CMK (cell line): Measurements from ENCODE around the gene PAPPA.

ENCODE experiments used
- DNase-seq: peaks from one replicate; pipeline ENCODE4 v3.0.0-alpha.2; 2010; ENCODE audit warnings: low read depth

The PAPPA gene

DNA sequence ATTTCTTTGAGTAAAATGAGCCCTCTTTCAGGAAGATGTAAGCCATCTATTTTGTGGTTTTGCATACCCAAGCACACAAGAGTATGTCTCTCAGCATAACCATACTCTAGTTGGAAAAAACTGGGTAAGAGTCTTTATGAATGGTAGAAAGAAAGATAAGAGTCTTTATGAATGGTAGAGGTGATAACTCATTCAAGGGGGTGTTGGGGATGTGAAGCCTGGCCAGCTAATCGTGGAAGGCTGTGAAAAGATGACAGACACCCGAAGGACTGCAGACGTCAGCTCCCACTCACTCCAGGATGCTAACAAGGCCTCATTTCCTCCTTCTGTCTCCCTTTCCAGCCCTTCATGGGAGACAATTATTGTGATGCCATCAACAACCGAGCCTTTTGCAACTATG, 228.5 kb downstream of the PAPPA start:
- DNase-seq, result no peak

DNA sequence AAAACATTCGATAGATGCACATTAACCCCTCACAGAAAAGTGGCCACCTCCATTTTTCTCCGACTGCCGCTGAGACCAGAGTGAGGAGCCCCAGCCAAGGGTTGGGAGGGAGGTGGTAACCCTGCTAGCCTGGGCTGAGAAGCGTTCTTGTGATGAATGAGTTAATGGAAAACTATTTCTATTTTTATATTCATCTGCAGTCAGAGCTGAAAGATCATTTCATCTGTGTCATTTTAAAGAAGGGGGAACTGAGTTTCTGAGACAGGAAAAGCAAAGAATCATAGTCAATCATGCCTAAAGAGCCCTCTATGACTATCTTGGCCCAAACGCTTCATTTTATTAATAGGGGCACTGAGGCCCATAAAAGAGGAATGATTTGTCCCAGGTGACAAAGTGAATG, 229.5 kb downstream of the PAPPA start:
- DNase-seq, result no peak

DNA sequence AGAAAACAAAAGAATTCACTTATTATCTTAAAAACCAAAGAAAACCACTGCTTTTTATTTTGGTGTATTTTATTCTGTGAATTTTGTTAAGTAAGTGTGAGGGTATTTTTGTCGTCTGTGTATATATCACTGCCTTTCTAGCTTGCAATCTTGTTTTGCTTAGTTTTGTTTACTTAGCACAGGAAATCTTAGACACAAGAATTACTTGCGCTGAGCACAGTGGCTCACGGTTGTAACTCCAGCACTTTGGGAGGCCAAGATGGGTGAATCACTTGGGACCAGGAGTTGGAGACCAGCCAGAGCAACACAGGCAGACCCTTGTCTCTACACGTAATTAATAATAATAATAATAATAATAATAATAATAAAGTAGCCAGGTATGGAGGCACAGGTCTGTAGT, 230.3 kb downstream of the PAPPA start:
- no peak for DNase-seq

DNA sequence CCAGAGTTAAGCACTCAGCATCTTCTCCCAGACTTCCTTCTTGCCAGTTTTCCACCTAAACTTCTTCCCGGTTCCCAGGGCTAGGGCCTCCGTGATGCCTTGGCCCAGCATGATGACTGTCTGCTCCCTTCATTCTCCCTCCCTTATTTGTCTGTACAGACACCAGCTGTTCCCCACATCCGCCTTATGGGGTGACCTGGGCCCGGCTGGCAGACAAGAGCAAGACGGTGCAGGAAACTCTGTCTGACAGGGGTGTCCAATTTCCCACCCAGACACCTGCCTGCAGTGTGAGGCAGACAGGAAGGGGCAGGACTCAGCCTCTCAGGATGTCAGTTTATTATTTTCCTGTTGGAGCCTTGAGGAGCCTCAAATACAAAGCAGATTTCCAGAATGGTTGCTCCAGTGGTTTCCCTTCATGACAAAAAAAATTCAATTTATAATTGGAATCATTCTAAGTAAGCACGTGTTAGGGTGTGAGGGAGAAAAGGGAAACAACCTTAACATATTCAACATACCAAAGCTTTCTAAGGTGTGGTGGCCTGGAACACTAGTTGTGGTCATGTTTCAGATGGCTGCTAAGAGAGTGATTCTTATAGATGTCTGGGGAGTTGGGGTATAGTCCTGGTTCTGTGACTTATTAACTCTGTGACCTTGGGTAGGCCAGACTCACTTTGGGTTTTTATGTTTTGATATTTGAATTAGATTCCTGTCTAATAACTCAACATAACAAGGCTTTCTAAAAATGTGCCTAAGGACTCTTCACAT, 234.5 kb downstream of the PAPPA start:
- DNase-seq, result no peak

DNA sequence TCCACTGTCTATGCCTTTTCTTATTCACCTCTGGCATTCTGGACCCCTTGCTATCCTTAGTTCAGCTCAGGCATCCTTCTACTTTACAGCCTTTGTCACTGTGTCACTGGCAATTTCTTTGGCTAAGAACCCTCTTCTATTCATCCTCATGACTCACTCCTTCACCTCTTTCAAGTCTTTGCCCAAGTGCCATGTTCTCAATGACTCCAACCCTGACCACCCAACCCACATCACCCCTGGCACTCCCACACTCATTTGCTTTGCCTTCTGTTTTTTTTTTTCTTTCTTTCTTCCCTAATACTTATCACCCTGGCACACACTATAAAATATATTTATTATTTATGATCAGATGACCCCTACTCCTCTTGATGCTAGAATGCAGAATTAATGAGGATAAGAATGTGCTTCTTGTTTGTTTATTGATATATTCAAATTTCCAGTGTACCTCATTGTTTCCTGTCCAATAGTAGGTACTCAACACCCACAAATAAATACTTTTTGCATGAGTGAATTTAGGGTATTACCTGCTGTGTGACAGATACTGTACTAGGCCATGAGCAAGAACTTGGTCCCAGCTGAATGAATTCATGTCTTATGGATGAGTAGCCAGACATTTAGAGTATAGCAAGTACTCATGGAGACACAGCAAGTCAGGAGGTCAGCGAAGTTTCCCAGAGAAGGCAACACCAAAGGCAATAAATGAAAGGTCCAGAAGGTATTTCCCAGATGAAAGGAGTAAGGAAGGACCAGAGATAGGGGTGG, 236.1 kb downstream of the PAPPA start:
- DNase-seq, result no peak

DNA sequence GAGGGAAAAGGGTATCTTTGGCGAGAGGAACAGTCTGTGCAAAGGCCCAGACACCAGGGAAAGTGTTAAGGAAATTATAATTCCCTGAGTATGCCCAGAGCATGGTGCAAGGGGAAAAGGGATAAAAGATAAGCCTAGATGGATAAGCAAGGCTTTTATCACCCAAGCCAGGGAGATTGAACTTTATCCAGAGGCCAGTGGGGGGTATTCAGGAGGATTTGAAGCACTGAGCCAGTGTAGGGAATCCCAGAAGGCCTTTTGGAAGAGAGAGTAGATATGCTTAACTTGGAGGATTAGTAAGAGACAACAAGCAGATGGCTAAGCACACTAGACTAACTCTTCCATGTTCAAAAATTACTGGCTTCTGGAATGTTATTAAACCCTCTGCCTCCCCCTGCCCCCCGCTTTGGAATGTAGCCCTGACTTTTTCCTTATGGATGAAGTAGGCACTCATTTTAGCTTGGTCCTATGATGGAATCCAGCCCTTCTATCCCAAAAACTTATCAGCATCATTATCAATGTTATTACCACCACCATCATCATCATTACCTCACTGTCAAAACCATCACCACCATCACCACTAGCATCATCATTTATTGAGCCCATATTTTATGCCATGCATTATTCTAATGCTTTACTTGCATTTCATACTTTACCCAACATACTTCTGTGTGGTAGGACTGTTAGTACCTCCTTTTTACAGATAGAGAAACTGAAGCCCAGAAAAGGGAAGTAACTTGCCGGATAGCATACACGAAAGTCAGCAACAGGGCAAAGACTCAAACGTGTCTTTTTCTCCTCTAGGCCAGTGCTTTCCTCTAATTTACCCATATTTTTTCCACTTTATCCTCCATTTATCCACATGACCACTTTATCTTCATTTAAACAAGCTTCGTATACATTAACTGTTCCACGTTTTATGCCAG, 237.0 kb downstream of the PAPPA start:
- DNase-seq, result no peak

DNA sequence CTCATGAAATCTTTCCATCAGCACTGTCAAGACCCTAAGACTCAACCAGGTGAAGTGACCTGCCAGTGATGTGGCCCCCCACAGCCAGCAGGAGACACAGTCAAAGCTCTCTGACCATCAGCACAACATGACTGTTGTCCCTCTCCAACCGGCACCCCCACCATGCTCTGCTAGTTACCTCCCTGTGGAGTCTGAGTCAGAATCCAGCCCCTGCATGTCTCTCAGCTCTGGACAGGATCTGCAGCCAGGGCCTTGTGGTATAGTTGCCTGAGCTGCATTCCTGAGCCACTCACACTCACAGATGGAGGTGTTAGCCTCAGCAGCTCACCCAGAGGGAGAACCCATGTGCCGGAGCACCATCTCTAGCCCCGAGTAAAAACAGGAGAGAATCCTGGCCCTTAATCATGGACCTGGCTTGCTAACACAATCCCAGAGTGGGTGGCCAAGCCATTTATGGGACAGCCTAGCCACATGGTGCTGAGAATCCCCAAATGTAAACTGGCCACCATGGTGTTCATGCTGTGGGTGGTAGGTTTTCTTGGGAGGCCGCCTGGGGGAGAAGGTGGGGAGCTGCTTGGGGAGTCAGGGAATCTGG, 237.8 kb downstream of the PAPPA start:
- no peak for DNase-seq

DNA sequence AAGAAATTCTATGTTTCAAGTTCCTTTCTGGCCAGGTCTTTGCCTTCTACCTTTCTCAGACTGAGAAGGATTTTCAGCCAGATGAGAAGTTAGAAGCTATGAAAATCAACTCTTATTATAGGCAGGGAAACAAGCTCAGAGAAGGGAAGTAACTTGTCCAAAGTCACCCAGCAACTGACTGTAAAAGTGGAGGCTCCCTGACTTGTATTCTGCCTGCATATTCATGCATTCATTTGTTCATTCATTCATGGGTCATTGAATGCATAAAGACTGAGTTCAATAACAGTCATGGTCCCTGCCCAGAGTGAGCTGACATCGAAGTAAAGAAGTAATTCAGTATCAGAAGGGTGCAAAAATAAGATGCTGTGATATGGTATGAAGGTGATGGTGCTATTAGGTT, 239.6 kb downstream of the PAPPA start:
- DNase-seq, result no peak

DNA sequence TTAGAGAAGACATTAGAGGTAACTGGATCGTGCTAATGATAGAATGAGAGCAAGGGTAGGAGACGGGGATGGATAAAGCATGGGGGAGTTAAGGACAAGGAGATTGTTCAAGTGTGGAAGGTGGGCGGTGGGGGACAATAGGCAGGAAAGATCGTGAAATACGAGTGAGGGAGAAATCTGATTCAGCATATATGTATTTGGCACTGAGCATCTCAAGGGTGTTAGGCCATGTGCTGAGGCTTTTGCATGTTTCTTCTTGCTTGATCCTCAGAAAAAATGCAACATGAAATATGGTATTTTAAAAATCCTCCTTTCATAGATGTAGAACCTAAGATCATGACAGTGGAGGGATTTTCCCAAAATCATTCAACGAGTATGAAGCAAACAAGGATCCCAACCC, 240.5 kb downstream of the PAPPA start:
- DNase-seq, result no peak

DNA sequence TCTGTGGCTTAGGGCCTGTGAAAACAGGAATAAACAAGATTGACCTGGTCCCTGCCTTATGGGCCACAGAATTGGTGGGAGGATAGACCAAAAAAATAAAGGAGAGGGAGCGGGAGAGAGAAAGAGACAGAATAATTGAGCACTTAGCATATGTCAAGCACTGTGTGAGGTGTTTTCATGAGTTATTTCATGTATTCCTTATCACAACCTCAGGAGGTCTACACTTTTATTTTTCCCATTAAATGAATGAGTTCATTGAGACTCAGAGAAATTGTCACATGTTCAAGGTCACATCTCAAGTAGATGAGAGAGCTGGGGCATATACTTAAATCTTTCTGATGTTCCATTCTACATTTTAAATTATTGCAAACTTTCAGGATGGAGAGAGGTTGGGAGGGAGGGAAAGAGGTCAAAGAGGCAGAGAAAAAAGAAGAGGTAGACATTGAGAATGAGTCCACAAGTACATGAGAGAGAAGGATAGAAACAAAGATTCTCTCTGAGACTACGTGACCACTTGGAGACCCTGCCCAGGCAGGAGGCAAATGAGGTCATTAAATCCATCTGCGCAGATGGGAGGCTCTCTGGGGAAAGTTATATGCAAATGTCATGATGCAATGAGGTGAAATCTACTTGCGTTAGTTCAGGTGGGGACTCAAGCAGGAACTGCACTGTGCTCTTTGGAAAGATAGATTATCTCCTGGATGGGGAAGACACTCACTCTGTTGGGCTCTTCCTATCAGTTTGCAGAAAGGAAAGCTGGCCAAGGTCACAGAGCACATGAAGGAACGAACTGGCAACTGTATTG, 241.5 kb downstream of the PAPPA start:
- DNase-seq, result no peak

DNA sequence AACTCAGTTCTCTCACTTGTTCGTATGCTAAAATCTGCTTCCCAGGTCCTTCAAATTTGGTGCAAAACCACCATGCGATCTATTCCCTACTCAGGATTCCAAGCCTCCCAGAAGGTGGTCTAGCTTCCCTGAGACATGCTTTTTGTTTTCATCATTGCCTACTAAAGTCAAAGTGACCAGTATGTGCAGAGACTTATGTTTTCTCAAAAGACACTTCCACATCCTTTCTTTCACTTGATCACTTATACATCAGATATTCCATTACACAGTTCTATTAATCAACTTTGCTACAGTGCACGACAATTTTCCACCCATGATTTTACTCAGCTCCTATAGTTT, 242.1 kb downstream of the PAPPA start:
- no peak for DNase-seq

DNA sequence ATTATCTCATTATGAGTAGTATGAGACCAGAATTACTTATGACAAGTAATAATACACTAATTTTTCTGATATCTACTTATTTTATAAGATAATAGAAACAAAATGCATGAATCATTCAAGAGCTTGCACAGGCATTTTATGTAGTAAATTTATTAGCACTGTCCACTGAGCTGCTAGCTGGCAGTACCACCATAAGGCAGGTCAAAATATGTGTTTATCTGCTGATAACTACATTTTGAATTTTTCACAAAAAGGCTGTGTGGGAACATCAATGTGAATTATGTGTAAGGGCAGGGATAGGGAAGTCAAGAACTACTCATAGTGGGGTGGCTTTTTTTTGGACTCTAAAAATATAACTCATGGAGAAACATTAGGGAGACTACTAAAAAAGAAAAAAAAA, 249.6 kb downstream of the PAPPA start:
- DNase-seq, result no peak

DNA sequence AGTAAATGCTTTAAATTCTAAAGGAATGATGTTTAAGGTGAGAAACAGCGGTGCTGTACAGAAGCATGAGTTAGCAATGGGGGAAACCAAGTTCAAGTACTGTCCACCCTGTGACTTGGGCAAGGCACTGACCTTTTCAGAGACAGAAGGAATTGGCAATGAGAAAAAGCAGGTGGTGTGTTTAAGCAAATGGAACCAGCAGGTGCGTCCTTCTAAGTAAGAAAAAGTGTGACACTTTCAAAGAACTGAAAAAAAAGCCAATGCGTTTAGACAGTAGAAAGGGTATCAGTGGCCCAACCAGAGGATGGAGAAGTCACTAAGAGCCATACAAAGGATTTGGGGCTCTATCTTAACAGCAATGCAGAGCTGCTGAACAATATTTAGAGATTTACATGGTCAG, 250.6 kb downstream of the PAPPA start:
- no peak for DNase-seq

DNA sequence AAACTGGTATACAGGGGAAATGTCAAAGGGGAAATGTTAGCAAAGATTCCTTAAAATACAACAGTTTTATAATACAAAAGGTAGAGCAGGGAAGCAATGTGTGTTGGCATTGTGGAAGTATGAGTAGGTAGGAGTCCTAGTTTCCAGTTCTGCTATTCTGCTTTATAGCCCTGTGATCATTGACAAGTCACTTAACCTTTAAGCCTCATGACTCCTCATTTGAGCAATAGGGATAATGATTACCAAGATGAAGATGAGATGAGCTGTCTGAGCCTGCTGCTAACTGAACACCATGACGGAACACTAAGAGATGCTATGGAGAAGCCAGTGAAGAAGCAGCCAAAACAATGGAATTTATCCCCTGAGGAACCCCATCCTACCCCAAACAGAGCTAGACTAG, 251.7 kb downstream of the PAPPA start:
- no peak for DNase-seq

DNA sequence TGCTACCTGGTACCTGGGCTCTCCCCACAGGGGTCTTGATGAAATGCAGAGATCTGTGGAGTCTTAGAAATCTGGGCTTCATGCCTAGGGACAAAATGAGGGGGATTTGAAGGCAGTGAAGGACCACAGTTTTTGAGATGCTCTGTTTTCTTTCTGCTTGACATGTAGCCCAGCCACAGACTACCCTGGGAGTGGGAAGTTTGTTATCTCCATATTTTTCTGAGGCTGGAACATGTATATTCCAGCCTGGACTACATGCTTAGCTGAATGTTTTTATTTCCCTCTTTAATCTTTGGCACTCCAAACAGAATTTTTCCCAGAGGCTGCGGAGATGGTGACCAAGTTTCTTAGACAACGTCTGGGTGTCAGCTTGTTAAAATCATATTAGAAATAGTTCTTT, 252.9 kb downstream of the PAPPA start:
- DNase-seq, result no peak

DNA sequence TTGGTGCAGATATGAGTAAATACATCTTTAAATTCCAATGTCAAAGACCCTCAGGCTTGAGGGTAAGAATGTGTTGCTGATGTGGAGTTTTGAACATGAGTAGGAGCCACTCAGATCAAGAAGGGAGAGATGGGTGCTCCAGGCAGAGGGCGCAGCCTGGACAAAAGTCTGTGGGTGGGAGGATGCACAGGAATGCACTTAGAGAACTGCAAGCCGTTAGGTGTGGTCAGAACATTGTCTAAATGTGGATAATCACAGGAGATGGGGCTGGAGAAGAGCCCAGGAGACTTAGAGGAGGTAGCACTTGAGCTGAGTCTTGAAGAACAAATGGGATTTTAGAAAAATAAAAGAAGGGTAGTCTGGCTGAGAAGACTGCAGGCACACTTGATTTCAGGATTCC, 255.5 kb downstream of the PAPPA start:
- no peak for DNase-seq

DNA sequence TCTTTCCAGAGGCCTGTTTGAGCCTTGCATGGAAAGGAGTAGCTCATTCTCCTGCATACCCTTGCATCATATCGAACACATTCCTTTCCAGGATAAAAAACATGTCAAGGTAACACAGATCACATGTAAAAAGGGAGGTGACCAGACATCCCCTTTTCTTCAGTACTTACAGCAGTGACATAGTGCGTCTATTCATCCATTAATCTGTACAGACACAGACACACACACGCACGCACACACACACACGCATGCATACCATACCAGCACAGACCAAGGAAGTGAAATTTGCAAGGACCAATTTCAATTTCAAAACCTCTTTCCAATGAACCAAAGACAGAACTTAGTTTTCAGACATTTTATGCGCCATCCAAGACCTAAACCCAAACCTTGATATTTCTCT, 256.0 kb downstream of the PAPPA start:
- no peak for DNase-seq

DNA sequence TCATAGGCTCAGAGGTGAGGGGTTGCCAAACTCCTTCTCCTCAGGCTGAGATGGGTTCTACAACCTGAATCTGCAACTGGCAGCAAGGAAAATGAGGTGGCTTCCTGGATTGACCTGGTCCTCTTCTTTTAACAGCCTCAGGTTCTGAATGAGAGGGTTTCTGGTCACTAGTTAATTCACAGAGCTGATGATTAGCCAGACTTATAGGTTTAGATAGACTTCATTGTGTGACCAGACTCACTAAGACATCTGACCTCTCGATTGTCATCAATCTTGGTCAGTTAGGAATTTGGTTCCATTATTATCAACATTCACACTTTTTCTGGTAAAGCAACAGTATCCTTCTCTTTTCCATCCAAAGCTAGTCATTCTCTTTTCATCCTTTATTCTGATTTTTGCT, 257.9 kb downstream of the PAPPA start:
- DNase-seq, result no peak

DNA sequence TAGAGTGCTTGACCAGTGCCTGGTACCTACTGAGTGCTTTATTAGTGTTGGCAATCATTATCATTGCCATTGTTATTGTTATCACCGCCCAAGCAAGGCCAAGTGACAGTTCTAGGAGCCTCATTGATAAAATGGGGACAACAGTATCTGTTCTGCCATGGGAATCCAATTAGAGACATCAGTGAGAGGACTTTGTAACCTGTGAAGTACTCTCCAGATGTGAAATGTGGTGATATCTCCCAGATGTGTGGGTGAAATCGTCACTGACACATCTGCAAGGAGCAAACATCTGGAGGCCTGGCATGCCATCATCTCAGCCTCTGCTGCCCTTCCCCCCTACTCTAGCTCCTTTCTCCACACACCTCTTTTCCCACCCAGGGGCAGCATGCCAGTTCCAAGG, 260.8 kb downstream of the PAPPA start:
- no peak for DNase-seq

DNA sequence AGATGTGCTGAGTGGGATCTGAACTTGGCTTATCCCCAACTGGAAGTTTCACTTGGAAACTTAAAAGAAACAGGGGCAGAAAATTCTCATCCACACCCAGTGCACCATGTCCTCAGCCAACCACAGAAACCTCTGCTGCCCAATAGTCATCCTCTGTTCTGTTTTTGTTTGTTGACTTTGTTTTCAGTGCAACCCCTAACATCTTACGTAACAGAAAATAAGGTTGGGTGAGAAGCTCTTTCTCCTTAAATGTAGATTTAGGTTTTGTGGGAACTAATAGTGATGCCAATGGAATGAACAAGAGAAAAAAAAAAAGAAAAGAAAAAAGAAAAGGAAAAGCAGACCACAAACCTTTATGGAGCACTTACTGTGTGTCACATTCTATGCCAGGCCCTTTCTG, 262.8 kb downstream of the PAPPA start:
- no peak for DNase-seq

DNA sequence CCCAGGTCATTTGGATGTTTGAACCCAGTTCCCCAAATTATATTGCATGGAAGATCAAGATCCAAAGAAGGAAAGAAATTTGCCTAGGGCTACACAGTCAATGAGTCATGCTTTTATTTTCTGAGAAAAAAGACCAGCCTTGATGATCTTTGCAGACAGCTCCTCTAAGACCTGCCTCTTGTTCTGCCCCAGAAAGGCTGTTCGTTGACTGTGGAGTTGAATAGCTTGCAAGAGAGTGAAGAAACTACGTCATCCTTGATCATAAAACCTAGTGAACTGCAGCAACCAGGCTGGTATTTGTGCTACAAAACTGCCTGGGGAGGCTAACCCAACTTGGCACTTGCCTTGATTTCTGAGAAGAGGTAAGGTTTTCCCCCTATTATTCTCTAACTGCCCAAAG, 263.9 kb downstream of the PAPPA start:
- no peak for DNase-seq

DNA sequence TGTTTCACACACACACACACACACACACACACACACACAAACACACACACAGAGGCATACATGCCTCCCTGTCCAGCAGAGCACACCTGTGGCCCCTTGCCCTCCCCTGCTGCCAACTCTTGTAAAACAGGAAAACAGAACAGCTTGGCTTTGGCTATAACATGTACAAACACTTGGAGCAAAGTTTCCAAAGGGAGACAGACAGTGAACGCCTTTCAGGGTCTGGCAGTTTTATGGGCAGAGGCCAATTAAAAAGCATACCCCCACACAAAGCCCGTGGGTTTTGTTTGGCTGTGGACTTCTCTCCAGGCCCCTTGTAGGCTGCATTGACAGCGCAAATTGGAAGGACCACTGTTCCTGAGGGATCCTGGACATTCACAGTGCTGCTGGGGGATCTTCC, 265.6 kb downstream of the PAPPA start:
- DNase-seq, result no peak
